Measurements from ENCODE around the gene KLHL3.

DNA sequence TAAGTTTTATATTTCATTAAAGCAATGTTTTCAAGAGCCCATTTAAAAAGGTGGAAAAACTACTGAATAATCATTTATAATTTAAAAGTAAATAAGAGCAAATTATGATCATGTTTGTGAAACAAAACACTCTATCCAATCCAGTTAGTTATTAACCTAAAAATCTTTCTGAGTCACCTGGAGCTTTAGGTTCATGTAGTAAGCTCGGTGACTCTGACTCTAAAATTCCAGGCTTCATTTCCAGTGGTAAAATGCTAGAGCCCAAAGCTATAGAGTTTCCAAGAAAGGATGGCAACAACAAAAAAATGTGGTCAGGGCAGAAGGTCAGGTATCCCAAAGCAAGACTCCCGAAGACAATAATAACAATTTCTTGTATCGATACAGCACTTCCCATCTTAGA lies 160.7 kb downstream of the KLHL3 start:
- no peak for TF ChIP-seq POLR2A (IDR thresholded peaks at IDR 0.05)
- TF ChIP-seq, protein P1, sequence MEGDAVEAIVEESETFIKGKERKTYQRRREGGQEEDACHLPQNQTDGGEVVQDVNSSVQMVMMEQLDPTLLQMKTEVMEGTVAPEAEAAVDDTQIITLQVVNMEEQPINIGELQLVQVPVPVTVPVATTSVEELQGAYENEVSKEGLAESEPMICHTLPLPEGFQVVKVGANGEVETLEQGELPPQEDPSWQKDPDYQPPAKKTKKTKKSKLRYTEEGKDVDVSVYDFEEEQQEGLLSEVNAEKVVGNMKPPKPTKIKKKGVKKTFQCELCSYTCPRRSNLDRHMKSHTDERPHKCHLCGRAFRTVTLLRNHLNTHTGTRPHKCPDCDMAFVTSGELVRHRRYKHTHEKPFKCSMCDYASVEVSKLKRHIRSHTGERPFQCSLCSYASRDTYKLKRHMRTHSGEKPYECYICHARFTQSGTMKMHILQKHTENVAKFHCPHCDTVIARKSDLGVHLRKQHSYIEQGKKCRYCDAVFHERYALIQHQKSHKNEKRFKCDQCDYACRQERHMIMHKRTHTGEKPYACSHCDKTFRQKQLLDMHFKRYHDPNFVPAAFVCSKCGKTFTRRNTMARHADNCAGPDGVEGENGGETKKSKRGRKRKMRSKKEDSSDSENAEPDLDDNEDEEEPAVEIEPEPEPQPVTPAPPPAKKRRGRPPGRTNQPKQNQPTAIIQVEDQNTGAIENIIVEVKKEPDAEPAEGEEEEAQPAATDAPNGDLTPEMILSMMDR (IDR thresholded peaks at IDR 0.05) = no peak

All from body of pancreas (tissue), 4 donors.